Measurements from ENCODE around the gene HERPUD1.
"Not testable (repeated sequence)": the region's sequence is repeated elsewhere in the genome, so short reads cannot be mapped to it uniquely, and the experiment has no call there.

HERPUD1 gene

GRCh38 chr16:56933828-56934598 lies 2.1 kb downstream of the HERPUD1 start:
- no peak for FAIRE-seq
- DNase-seq (ENCODE audit: insufficient read length, low spot score), result no peak

DNA sequence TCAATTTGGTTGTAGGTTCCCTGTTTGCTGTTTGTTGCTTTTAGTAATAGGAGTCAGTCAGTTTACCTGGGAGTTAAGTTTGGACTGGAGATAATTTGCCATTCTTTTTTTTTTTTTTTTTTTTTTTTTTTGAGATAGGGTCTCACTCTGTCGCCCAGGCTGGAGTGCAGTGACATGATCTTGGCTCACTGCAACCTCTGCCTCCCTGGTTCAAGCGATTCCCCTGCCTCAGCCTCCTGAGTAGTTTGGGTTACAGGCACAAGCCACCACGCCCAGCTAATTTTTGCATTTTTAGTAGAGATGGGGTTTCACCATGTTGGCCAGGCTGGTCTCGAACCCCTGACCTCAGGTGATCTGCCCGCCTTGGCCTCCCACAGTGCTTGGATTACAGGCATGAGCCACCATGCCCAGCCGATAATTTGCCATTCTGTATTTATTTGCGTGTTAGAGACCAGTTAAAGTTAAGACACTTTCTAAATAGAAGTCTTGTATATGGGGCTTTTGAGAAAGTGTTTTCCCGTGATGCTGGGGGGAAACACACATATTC lies 2.7 kb downstream of the HERPUD1 start:
- DNase-seq (ENCODE audit: insufficient read length, low spot score); FAIRE-seq: not testable (repeated sequence)

- no peak for FAIRE-seq
- DNase-seq (ENCODE audit: insufficient read length, low spot score), result no peak
These were observed 3.3 kb downstream of the HERPUD1 start for GRCh38 chr16:56935201-56935600.

DNA sequence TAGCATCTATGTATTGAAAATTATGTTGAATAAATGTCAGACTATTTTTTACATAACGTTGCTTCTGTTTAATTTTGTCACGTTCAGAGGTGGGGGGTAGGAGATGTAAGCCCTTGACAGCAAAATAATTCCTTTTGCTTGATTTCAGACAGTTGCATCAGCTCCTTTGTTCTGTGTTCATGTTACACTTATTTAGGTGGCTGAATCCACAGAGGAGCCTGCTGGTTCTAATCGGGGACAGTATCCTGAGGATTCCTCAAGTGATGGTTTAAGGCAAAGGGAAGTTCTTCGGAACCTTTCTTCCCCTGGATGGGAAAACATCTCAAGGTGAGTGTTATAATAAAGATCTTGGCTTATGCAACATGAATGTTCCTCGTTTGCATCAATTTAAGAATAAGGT lies 4.5 kb downstream of the HERPUD1 start:
- no peak for FAIRE-seq
- no peak for DNase-seq (ENCODE audit: insufficient read length, low spot score)

- DNase-seq (ENCODE audit: insufficient read length, low spot score), result no peak
- no peak for FAIRE-seq
These were observed 5.0 kb downstream of the HERPUD1 start for GRCh38 chr16:56936950-56937349.

DNA sequence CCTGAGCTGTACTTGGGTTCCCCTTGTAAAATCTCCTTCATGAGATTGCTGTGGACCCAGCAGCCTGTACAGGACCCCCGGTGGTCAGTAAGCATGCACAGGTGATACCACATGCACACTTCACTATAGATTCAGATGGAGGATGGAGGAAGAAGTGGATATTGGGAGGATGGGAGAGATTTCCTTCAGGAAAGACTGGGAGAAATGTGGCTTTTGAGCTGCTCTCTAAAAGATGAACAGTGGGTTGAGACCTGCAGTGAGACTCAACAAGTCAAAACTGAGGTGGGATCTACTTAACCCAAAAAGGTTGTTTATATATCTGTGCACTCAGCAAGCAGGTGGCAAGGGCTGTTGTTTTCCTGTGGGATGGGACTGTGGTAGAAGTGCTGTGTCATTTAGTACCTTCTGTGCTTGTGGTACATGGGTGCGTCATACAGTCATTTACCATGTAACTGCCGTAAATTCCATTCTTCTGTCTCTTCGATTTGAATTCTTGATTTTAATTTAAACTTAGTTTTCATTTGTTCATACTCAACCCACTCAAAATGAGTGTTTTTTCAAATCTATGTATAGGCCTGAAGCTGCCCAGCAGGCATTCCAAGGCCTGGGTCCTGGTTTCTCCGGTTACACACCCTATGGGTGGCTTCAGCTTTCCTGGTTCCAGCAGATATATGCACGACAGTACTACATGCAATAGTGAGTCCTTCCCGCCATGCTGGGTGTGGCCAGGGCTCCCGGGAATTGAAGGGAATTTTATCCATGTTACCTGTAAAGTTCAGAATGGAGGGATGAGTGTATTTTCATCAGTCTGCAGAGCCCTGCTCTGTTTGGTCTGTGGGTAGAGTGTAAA lies 6.9 kb downstream of the HERPUD1 start:
- no peak for DNase-seq (ENCODE audit: insufficient read length, low spot score)
- FAIRE-seq, result peak; percentile 47

DNA sequence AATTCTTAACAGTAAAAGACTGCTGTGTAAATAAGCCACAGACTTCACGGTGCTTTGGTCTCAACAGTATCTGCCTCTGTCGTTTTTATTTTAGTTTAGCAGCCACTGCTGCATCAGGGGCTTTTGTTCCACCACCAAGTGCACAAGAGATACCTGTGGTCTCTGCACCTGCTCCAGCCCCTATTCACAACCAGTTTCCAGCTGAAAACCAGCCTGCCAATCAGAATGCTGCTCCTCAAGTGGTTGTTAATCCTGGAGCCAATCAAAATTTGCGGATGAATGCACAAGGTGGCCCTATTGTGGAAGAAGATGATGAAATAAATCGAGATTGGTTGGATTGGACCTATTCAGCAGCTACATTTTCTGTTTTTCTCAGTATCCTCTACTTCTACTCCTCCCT lies 7.9 kb downstream of the HERPUD1 start:
- FAIRE-seq (peak; percentile 21), DNase-seq (ENCODE audit: insufficient read length, low spot score) (no peak)

DNA sequence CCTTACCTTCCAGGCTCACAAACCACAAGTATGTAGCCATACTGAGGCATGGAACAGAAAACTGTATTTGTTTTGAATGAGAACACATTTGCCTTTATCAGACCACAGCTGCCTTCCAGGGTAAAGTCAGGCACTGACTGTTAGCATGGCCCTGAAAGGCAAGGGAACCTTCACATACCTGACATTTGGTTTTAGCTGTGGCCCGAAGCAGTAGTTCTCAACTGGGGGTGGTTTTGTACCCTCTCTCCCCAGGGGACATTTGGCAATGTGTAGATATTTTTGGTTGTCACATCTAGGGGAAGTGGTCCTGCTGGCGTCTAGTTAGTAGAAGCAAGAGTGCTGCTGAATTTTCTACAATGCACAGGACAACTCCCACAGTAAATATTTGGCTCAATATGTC lies 9.2 kb downstream of the HERPUD1 start:
- peak; percentile 60 for FAIRE-seq
- no peak for DNase-seq (ENCODE audit: insufficient read length, low spot score)

DNA sequence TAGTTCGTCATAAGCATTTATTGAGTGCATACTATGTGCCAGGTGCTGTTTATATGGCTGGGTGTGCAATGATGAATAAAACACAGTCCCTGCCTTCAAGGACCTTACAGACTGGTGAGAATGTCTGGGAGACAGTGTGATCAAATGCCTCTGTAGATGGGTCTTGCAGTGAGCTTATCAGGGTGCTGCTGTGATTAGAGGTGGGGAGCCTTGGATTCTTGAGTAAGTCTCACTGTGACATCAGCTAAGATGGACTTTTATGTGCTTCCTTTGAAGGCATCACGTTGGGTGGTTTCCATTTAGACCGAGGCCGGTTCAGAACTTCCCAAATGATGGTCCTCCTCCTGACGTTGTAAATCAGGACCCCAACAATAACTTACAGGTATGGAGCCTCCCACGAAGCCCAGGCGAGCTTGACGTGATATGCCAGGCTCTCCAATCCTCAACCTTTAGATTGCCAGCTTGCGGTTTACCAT lies 10.0 kb downstream of the HERPUD1 start:
- no peak for DNase-seq (ENCODE audit: insufficient read length, low spot score)
- no peak for FAIRE-seq

GRCh38 chr16:56943761-56944375 lies 11.9 kb downstream of the HERPUD1 start:
- FAIRE-seq (no peak), DNase-seq (ENCODE audit: insufficient read length, low spot score) (no peak)

- FAIRE-seq (peak; percentile 49), DNase-seq (ENCODE audit: insufficient read length, low spot score) (no peak)
These were observed 13.3 kb downstream of the HERPUD1 start for GRCh38 chr16:56944954-56945839.

GRCh38 chr16:56945847-56946527 lies 14.0 kb downstream of the HERPUD1 start:
- no peak for FAIRE-seq
- no peak for DNase-seq (ENCODE audit: insufficient read length, low spot score)

DNA sequence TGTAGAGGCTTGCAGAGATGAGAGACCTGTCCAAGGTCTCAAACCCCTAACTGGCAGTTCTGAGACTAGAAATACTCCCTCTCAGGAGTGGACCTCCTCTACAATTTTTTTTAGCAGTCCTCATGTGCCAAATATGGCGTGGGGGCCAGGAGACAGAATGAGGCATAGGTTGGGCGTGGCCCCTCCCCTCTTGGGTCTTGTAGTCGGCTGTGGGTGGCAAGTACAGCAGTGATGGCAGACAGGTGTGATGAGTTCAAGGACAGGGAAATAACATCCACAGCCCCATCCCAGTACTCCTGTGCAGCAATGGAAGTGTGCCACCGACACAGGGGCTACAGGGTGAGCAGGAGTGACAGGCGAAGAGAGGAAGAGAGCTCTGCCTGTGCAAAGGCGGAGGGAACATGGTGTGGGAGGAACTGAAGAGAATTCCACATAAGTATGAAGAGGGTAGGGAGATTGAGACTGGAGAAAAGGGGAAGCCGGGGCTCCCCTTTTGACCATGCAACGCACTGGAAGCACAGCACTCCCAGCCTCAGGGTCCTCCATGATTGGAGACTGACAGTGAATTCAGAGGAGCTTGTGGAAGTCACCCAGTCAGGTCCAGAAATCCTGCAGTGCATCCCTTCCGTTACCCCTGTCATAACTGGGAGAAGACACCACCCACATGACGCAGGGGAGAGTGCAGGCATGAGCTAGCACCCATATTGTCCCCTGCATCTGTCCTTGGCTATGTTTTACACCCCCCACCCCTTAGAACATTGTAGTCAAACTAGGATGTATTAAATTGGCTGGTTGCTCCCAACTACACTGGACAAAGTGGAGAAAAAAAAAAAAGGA lies 15.0 kb downstream of the HERPUD1 start:
- DNase-seq (ENCODE audit: insufficient read length, low spot score) (no peak), FAIRE-seq (no peak)

- DNase-seq (ENCODE audit: insufficient read length, low spot score) (no peak), FAIRE-seq (no peak)
These were observed 15.7 kb downstream of the HERPUD1 start for GRCh38 chr16:56947604-56947995.

DNA sequence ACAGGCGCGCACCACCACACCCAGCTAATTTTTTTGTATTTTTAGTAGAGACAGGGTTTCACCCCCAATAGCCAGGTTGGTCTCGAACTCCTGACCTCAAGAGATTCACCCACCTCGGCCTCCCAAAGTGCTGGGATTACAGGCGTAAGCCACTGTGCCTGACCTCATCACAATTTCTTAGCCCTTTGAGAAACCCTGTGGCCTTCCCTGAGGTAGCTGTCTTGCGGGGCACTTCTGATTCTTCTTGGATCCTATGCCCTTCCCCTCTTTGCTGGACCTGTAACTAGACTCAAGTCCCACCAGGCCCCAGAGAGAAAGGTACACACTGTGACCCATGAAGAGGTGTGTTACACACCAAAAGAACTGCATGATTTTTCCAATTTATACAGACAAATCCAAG lies 16.3 kb downstream of the HERPUD1 start:
- FAIRE-seq, result no peak

DNA sequence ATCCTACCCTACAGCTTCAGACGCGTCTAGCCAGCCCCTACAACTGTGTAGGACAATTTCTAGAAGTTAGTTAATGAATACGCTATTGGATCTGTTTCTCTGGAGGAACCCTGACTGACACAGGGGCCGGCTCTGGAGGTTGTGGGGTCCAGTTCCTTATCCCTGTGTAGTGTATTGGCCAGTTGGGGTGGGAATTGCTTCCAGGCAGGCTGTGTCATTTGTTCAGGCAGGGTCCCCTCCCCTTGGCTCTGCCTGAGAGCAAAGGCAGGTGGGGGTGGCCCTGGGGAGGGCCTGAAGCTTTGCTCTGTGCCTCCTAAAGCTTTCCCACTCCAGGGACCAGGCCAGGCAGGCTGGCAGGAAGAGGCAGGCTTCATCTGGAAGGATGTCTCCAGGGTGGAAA lies 18.1 kb downstream of the HERPUD1 start:
- DNase-seq (ENCODE audit: insufficient read length, low spot score) (no peak), FAIRE-seq (no peak)

More for the DNA sequence above, 16.3 kb downstream of the HERPUD1 start:
- no peak for DNase-seq (ENCODE audit: insufficient read length, low spot score)

GRCh38 chr16:56950455-56950854 lies 18.5 kb downstream of the HERPUD1 start:
- no peak for FAIRE-seq
- no peak for DNase-seq (ENCODE audit: insufficient read length, low spot score)

DNA sequence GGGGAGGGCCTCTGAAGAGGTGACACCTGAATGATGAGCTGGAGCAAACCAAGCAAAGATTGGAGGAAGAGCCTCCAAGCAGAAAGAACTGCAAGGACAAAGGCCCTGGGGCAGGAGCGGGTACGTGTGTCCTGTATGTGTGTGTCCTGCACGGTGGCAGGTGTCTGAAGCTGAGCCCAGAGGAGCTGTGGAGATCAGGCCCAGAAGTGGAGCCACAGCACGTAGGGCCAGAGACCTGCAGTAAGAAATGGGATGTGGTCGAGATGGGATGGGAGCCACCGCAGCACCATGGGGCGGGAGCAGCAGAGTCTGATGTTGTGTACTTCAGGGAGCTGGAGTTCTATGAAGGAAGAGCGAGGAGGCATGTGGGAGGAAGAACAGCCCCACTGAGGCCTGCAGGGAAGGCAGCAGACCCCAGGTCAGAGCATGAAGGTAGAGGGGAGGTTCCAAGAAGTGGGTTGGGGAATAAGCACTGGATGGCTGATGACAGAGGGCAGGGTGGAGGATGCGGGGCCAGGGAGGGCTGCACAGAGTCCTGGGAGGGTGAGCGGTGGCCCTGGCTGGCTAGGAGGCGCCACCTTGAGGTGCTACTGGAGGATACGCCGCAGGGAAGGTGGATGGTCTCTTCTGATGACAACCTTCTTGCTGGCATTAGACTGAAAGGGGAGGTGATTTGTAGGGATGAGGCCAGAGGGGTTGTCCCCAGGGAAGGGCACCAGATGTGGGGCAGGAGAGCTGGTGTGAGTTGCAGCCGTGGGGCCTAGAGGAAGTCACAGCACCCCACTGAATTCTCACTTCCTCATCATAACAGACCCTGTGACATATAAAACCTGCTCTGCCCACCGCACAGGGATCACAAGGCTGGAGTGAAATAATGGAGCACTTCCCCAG lies 19.2 kb downstream of the HERPUD1 start:
- DNase-seq (ENCODE audit: insufficient read length, low spot score) (peak; percentile 49), FAIRE-seq (peak; percentile 82)
